ENCODE measurements around the gene CCSAP. TPM values are rescaled to one million over a fixed set of nuclear protein-coding genes. Genes with fewer than 3 reads are reported as not detected.

Gene CCSAP
- total and polyA plus RNA-seq, 2 of the 4 experiments (the other 2 are of a cell fraction): 2.3 to 3.8 TPM

GRCh38 chr1:229309684-229310083 lies 33.2 kb downstream of the CCSAP start:
- no peak for TF ChIP-seq NFE2L2 (IDR thresholded peaks at IDR 0.05; ENCODE audit: low read depth, low read length)
- TF ChIP-seq MXI1 (IDR thresholded peaks at IDR 0.05; ENCODE audit: borderline replicate concordance, low read depth, low read length): no peak
- TF ChIP-seq RFX5 (IDR thresholded peaks at IDR 0.05; ENCODE audit: low read depth, low read length): no peak
- no peak for TF ChIP-seq USF2 (IDR thresholded peaks at IDR 0.05; ENCODE audit: low read depth, low read length)
- Histone ChIP-seq H4K5ac (ENCODE audit: low read depth, low read length) (no peak overlapping the region), H3K4me2 (ENCODE audit: low read depth, low read length) (no peak overlapping the region), H3K27me3 (ENCODE audit: control insufficient read depth, insufficient read depth, low read length) (no peaks in the 10 kb centered on the region), H2AFZ (replicated peaks; ENCODE audit: low read length, poor library complexity) (no peak overlapping the region), H3K27ac (ENCODE audit: insufficient read depth, low read length) (no peak overlapping the region), H4K20me1 (ENCODE audit: insufficient read depth, low read length) (no peaks in the 10 kb centered on the region), H2AK5ac (ENCODE audit: low read depth, low read length) (no peak overlapping the region), H3K18ac (ENCODE audit: low read depth, low read length) (no peak overlapping the region), H3K4me3 (ENCODE audit: insufficient read depth, low read depth, low read length) (no peak overlapping the region), H3K79me1 (ENCODE audit: low read depth in 1 of 2, low read length in 2 of 2) (peaks cover 0 to 3% of the 10 kb centered on the region in 2 experiments; a peak in 1 of 4 replicates), H4K91ac (ENCODE audit: insufficient read depth, low read depth, low read length) (no peak overlapping the region), H3K56ac (ENCODE audit: extremely low read depth, insufficient read depth, low read length) (no peak overlapping the region), H3K4me1 (ENCODE audit: control insufficient read depth, insufficient read depth, low read length) (peaks cover 4% of the 10 kb centered on the region), H2BK120ac (ENCODE audit: low read depth, low read length) (no peak overlapping the region), H2AK9ac (replicated peaks; ENCODE audit: low read depth, low read length, poor library complexity) (no peak overlapping the region), H4K8ac (ENCODE audit: low read depth in 2 of 2, low read length in 2 of 2) (no peak overlapping the region), H2BK5ac (ENCODE audit: low read depth, low read length, poor library complexity, severe bottlenecking) (no peak overlapping the region), H3K9me1 (ENCODE audit: insufficient read depth, low read length) (peaks cover 5% of the 10 kb centered on the region; the same call in 1 of the 2 replicates), H3K14ac (replicated peaks; ENCODE audit: low read depth, low read length) (no peak overlapping the region), H3K9me3 (ENCODE audit: control insufficient read depth, insufficient read depth, low read length) (no peaks in the 10 kb centered on the region), H3K4ac (ENCODE audit: low read depth, low read length) (no peak overlapping the region), H3K23ac (ENCODE audit: low read depth, low read length) (no peak overlapping the region), H2BK15ac (ENCODE audit: low read depth, low read length) (no peak overlapping the region), H2BK20ac (ENCODE audit: low read depth, low read length) (no peak overlapping the region), H3K36me3 (ENCODE audit: control insufficient read depth, insufficient read depth, low read length) (peaks cover 29% of the 10 kb centered on the region), H3K9ac (ENCODE audit: low read depth, low read length) (no peak overlapping the region)
- BruUV-seq (replicated peaks): no TSS peak
- dilution Hi-C loops (cut with HindIII; ENCODE audit: low sequenced_read_pairs, unreplicated experiment): no loop called here
- intact Hi-C loops (cut with micrococcal nuclease): no loop called here
- CTCF ChIA-PET: no interaction called here
- POLR2A ChIA-PET (ENCODE audit: unreplicated experiment): no interaction called here
- in situ Hi-C loops (cut with MboI; ENCODE audit: low sequenced_read_pairs): no loop called here
- DNase-seq (no peak), ATAC-seq (ENCODE audit: low read depth) (no peak)
- no CpG with 5 or more reads among the region's 2 CpGs for WGBS, 2 experiments (ENCODE audit: extremely low coverage in 2 of 2, insufficient read length in 1 of 2)

Measured in IMR-90 (cell line).